ENCODE data around the gene NEU4. TPM values are rescaled to one million over a fixed set of nuclear protein-coding genes. Genes with fewer than 3 reads are reported as not detected.
A peak's percentile ranks its signal among the peaks of the same experiment; 100 is the strongest.

NEU4 gene
- total and polyA plus RNA-seq, 2 donors from 2014 or later = 0.76 to 2.8 TPM

GRCh38 chr2:241865416-241865956 is 56.5 kb downstream of the NEU4 start:
- intact Hi-C loops (cut with DNase I) = no loop called here
- peaks cover 0 to 9% (median 0%) of the 10 kb centered on the region in 3 donors for H3K9me3 ChIP-seq (ENCODE audit: control insufficient read depth in 2 of 3, insufficient read depth in 1 of 3, low read length in 3 of 3)
- H3K27ac ChIP-seq (ENCODE audit: low read depth in 2 of 2, low read length in 2 of 2) = no peak overlapping the region
- no peak for DNase-seq
- peaks cover 0 to 3% (median 0%) of the 10 kb centered on the region in 3 donors for H3K36me3 ChIP-seq (ENCODE audit: control insufficient read depth in 2 of 3, insufficient read depth in 3 of 3, low read length in 3 of 3)
- H3K4me3 ChIP-seq (ENCODE audit: low read length in 3 of 3) = no peak overlapping the region
- no peak for FAIRE-seq
- H3K27me3 ChIP-seq (ENCODE audit: control insufficient read depth, insufficient read depth, low read length) = peaks cover 19% of the 10 kb centered on the region
- no peak overlapping the region for H3K9ac ChIP-seq (ENCODE audit: low read length in 3 of 3)
- H3K4me1 ChIP-seq (ENCODE audit: control insufficient read depth in 2 of 3, insufficient read depth in 2 of 3, low read depth in 1 of 3, low read length in 3 of 3) = peaks cover 0 to 6% (median 4%) of the 10 kb centered on the region in 3 donors
- TF ChIP-seq CTCF (IDR thresholded peaks at IDR 0.05; ENCODE audit: borderline replicate concordance, extremely low read depth, insufficient read depth) = no peak

- no peak overlapping the region for H3K27ac ChIP-seq (ENCODE audit: low read depth in 2 of 2, low read length in 2 of 2)
- no peak for TF ChIP-seq CTCF (IDR thresholded peaks at IDR 0.05; ENCODE audit: borderline replicate concordance, extremely low read depth, insufficient read depth)
- DNase-seq (peak in 4 of 5 donors; percentile 65 to 81 (median 78)), FAIRE-seq (no peak)
- H3K4me1 ChIP-seq (ENCODE audit: control insufficient read depth in 2 of 3, insufficient read depth in 2 of 3, low read depth in 1 of 3, low read length in 3 of 3) = peaks cover 0 to 6% (median 4%) of the 10 kb centered on the region in 3 donors
- peaks cover 0 to 9% (median 0%) of the 10 kb centered on the region in 3 donors for H3K9me3 ChIP-seq (ENCODE audit: control insufficient read depth in 2 of 3, insufficient read depth in 1 of 3, low read length in 3 of 3)
- peaks cover 19% of the 10 kb centered on the region for H3K27me3 ChIP-seq (ENCODE audit: control insufficient read depth, insufficient read depth, low read length)
- no peak overlapping the region for H3K9ac ChIP-seq (ENCODE audit: low read length in 3 of 3)
- H3K36me3 ChIP-seq (ENCODE audit: control insufficient read depth in 2 of 3, insufficient read depth in 3 of 3, low read length in 3 of 3) = peaks cover 0 to 3% (median 0%) of the 10 kb centered on the region in 3 donors
- no peak overlapping the region for H3K4me3 ChIP-seq (ENCODE audit: low read length in 3 of 3)
- intact Hi-C loops (cut with DNase I) = no loop called here
These were observed 57.2 kb downstream of the NEU4 start for GRCh38 chr2:241865957-241866789.

Other genes with a start within 250 kb of the NEU4 start
- 68.0 TPM for gene THAP4, start 172.0 kb upstream of the NEU4 start, total RNA-seq
- gene THAP4, start 172.0 kb upstream of the NEU4 start, polyA plus RNA-seq (ENCODE audit: insufficient read depth, low read depth, low replicate concordance) = 184 TPM
- 81.0 TPM for gene ATG4B, start 171.5 kb upstream of the NEU4 start, total RNA-seq
- gene ATG4B, start 171.5 kb upstream of the NEU4 start, polyA plus RNA-seq (ENCODE audit: insufficient read depth, low read depth, low replicate concordance) = 56.6 TPM
- gene DTYMK, start 122.4 kb upstream of the NEU4 start, total RNA-seq = 19.0 TPM
- gene DTYMK, start 122.4 kb upstream of the NEU4 start, polyA plus RNA-seq (ENCODE audit: insufficient read depth, low read depth, low replicate concordance) = 27.1 TPM
- 27.3 TPM for gene ING5, start 107.2 kb upstream of the NEU4 start, total RNA-seq
- 37.7 TPM for gene ING5, start 107.2 kb upstream of the NEU4 start, polyA plus RNA-seq (ENCODE audit: insufficient read depth, low read depth, low replicate concordance)
- 37.0 TPM for gene D2HGDH, start 74.6 kb upstream of the NEU4 start, total RNA-seq
- gene D2HGDH, start 74.6 kb upstream of the NEU4 start, polyA plus RNA-seq (ENCODE audit: insufficient read depth, low read depth, low replicate concordance) = 49.3 TPM
- gene GAL3ST2, start 32.4 kb upstream of the NEU4 start, total RNA-seq = 0.19 TPM
- gene GAL3ST2, start 32.4 kb upstream of the NEU4 start, polyA plus RNA-seq (ENCODE audit: insufficient read depth, low read depth, low replicate concordance) = 0.39 TPM
- 1.6 TPM for gene PDCD1, start 49.7 kb downstream of the NEU4 start, total RNA-seq
- gene PDCD1, start 49.7 kb downstream of the NEU4 start, polyA plus RNA-seq (ENCODE audit: insufficient read depth, low read depth, low replicate concordance) = 0.49 TPM
- 0.13 TPM for gene RTP5, start 60.5 kb downstream of the NEU4 start, total RNA-seq
- gene RTP5, start 60.5 kb downstream of the NEU4 start, polyA plus RNA-seq (ENCODE audit: insufficient read depth, low read depth, low replicate concordance) = not detected

All from kidney (tissue), 14 donors.